Kidney tubule cell (primary cell): ENCODE measurements around the gene EEF2KMT.
A peak's percentile ranks its signal among the peaks of the same experiment; 100 is the strongest.

Experiments
- DNase-seq: peaks from one replicate; pipeline ENCODE4 v3.0.0-alpha.2; 2018; ENCODE audit warnings: low spot score

The EEF2KMT gene

GRCh38 chr16:5041600-5042133 is 55.9 kb downstream of the EEF2KMT start:
- peak; percentile 92 for DNase-seq

- DNase-seq = no peak
Measured at GRCh38 chr16:5040451-5040850, 57.1 kb downstream of the EEF2KMT start.

- DNase-seq = no peak
Measured at GRCh38 chr16:5036228-5037156, 61.1 kb downstream of the EEF2KMT start.

- no peak for DNase-seq
Measured at GRCh38 chr16:5035909-5036227, 61.7 kb downstream of the EEF2KMT start.
